Astrocyte (in vitro differentiated cells and primary cell): ENCODE results near the gene RAB30. TPM values are rescaled to one million over a fixed set of nuclear protein-coding genes. Genes with fewer than 3 reads are reported as not detected.
A peak's percentile ranks its signal among the peaks of the same experiment; 100 is the strongest.

Experiments
- DNase-seq: peaks from one replicate; pipeline ENCODE4 v3.0.0-alpha.2; 2010; ENCODE audit warnings: low read depth
- FAIRE-seq: peaks from 2 replicates; lab custom pipeline; 2011; peaks lifted over from hg19 to GRCh38; lab: Jason Lieb, UNC
- H2AFZ ChIP-seq: 2 replicates; pipeline ENCODE4 v1.6.0; 2012; ENCODE audit warnings: low read depth, low read length, inconsistent platforms
- H3K27ac ChIP-seq: 2 replicates; pipeline ENCODE4 v1.5.1; 2011; ENCODE audit warnings: low read depth, low read length, inconsistent platforms
- H3K27me3 ChIP-seq: 2 replicates; pipeline ENCODE4 v1.6.0; 2011; ENCODE audit warnings: low read length, inconsistent platforms; ENCODE audit not compliant: insufficient read depth
- H3K36me3 ChIP-seq: 2 replicates; pipeline ENCODE4 v1.5.1; 2011; ENCODE audit warnings: low read length, inconsistent platforms; ENCODE audit not compliant: insufficient read depth
- H3K4me1 ChIP-seq: 2 replicates; pipeline ENCODE4 v1.5.1; 2011; ENCODE audit warnings: low read length, inconsistent platforms; ENCODE audit not compliant: insufficient read depth
- H3K4me2 ChIP-seq: 2 replicates; pipeline ENCODE4 v1.6.0; 2012; ENCODE audit warnings: low read length, inconsistent platforms
- H3K4me3 ChIP-seq: 2 replicates; pipeline ENCODE4 v1.5.1; 2011; ENCODE audit warnings: low read depth, mild to moderate bottlenecking, low read length, inconsistent platforms; ENCODE audit not compliant: insufficient read depth
- H3K79me2 ChIP-seq: 2 replicates; pipeline ENCODE4 v1.6.0; 2012; ENCODE audit warnings: mild to moderate bottlenecking, low read length, inconsistent platforms; ENCODE audit not compliant: insufficient read depth
- H3K9ac ChIP-seq: 2 replicates; pipeline ENCODE4 v1.6.0; 2012; ENCODE audit warnings: mild to moderate bottlenecking, low read length, inconsistent platforms
- H3K9me3 ChIP-seq: 2 replicates; pipeline ENCODE4 v1.5.1; 2012; ENCODE audit warnings: low read depth, mild to moderate bottlenecking, low read length, inconsistent platforms; ENCODE audit not compliant: insufficient read depth
- H4K20me1 ChIP-seq: 2 replicates; pipeline ENCODE4 v1.6.0; 2012; ENCODE audit warnings: low read length, inconsistent platforms; ENCODE audit not compliant: insufficient read depth
- H3K27ac Mint-ChIP-seq: one replicate; pipeline ENCODE4 v1.8.0; 2021; ENCODE audit warnings: mild to moderate bottlenecking, mixed read lengths; ENCODE audit not compliant: unreplicated experiment
- H3K27me3 Mint-ChIP-seq: one replicate; pipeline ENCODE4 v1.8.0; 2021; ENCODE audit warnings: low read depth, mixed read lengths; ENCODE audit not compliant: unreplicated experiment
- H3K36me3 Mint-ChIP-seq: one replicate; pipeline ENCODE4 v1.8.0; 2021; ENCODE audit warnings: low read depth, mixed read lengths; ENCODE audit not compliant: unreplicated experiment
- H3K4me1 Mint-ChIP-seq: one replicate; pipeline ENCODE4 v1.8.0; 2021; ENCODE audit warnings: low read depth, mixed read lengths; ENCODE audit not compliant: unreplicated experiment
- H3K4me3 Mint-ChIP-seq: one replicate; pipeline ENCODE4 v1.8.0; 2021; ENCODE audit warnings: mild to moderate bottlenecking, moderate library complexity, mixed read lengths; ENCODE audit not compliant: unreplicated experiment
- H3K9me3 Mint-ChIP-seq: one replicate; pipeline ENCODE4 v1.8.0; 2021; ENCODE audit warnings: mild to moderate bottlenecking, mixed read lengths; ENCODE audit not compliant: unreplicated experiment
- EZH2 ChIP-seq: IDR thresholded peaks from 2 replicates; pipeline ENCODE4 v1.6.1; 2012; ENCODE audit warnings: mild to moderate bottlenecking, low read length, inconsistent platforms; ENCODE audit not compliant: insufficient read depth
- total RNA-seq: library from RNA; stranded (reverse); gene quantifications from 2 replicates; pipeline ENCODE4 v1.2.1, GENCODE V29; 2021
- TF ChIP-seq, protein P1 (sequence below): IDR thresholded peaks from 2 replicates; pipeline ENCODE4 v1.5.1; 2011; ENCODE audit warnings: low read depth, mild to moderate bottlenecking, inconsistent platforms, low read length, moderate library complexity; ENCODE audit not compliant: insufficient read depth

Gene RAB30
- total RNA-seq, 1 donor from 2014 or later: 40.0 TPM

DNA sequence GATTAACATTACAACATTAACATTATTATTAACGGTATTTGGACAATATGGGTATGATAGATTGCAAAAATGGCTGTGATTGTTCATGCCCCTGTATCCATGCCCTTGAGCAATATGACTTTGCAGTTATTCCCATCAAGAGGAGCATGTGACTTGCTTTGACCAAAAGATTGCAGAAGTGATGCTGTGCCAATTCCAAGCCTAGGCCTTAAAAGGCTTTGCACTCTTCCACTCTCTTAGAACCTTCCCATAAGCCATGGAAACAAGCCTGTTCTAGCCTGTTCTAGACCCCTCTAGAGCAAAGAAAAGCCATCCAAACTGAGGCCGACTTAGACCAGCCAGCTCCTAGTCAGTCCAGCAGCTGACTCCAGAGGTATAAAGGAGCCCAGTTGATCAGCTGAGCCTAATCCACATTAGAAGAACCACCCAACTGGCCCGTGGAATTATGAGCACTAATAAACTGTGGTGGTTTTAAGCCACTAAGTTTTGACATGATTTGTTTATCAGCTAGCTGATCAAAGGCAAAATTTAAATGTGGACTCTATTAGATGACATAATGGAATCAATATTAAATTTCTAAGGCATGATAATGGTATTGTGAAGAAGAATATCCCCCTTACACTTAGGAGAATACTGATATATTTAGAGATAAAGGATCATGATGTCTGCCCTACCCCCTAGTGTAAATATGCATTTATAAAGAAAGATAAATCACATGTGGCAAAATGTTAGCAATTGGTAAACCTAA is 28.6 kb downstream of the RAB30 start:
- Histone ChIP-seq H2AFZ (no peak overlapping the region), H3K9ac (no peak overlapping the region), H3K27ac (no peak overlapping the region), H4K20me1 (peaks cover 10% of the 10 kb centered on the region), H3K79me2 (peaks cover 58% of the 10 kb centered on the region), H3K36me3 (no peaks in the 10 kb centered on the region), H3K4me2 (no peak overlapping the region), H3K4me1 (peaks cover 28% of the 10 kb centered on the region), H3K27me3 (no peaks in the 10 kb centered on the region), H3K4me3 (no peak overlapping the region), H3K9me3 (no peaks in the 10 kb centered on the region)
- Mint-ChIP-seq H3K27me3 (no peaks in the 10 kb centered on the region), H3K27ac (no peak overlapping the region), H3K4me1 (peaks cover 27% of the 10 kb centered on the region), H3K9me3 (no peaks in the 10 kb centered on the region), H3K36me3 (peaks cover 10% of the 10 kb centered on the region), H3K4me3 (no peak overlapping the region)
- peak; percentile 17 for DNase-seq
- TF ChIP-seq EZH2: no peak
- FAIRE-seq: no peak

DNA sequence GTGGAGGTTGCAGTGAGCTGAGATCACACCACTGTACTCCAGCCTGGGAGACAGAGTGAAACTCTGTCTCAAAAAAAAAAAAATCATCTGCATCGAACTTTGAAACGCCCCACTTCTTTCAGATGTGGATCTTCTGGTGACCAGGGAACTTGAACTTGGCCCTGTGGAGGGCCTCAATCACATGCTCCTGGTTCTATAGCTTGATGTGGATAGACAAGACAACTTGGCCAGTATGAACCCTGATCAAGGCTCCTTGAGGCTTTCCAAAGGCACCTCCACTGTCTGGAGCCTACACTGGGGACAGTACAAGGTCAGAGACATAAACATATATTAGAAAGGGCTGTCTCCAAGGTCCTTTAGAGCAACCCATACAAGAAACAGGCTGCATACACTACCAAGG is 30.6 kb downstream of the RAB30 start:
- Mint-ChIP-seq H3K4me3 (no peak overlapping the region), H3K27ac (no peak overlapping the region), H3K4me1 (peaks cover 30% of the 10 kb centered on the region), H3K9me3 (no peaks in the 10 kb centered on the region), H3K27me3 (no peaks in the 10 kb centered on the region), H3K36me3 (peaks cover 10% of the 10 kb centered on the region)
- Histone ChIP-seq H3K4me1 (peaks cover 20% of the 10 kb centered on the region), H3K27me3 (no peaks in the 10 kb centered on the region), H4K20me1 (peaks cover 9% of the 10 kb centered on the region), H3K9me3 (no peaks in the 10 kb centered on the region), H3K9ac (no peak overlapping the region), H3K4me3 (no peak overlapping the region), H3K36me3 (no peaks in the 10 kb centered on the region), H3K27ac (no peak overlapping the region), H3K79me2 (peaks cover 47% of the 10 kb centered on the region), H3K4me2 (no peak overlapping the region), H2AFZ (no peak overlapping the region)
- FAIRE-seq (no peak), DNase-seq (no peak)
- TF ChIP-seq, protein P1, sequence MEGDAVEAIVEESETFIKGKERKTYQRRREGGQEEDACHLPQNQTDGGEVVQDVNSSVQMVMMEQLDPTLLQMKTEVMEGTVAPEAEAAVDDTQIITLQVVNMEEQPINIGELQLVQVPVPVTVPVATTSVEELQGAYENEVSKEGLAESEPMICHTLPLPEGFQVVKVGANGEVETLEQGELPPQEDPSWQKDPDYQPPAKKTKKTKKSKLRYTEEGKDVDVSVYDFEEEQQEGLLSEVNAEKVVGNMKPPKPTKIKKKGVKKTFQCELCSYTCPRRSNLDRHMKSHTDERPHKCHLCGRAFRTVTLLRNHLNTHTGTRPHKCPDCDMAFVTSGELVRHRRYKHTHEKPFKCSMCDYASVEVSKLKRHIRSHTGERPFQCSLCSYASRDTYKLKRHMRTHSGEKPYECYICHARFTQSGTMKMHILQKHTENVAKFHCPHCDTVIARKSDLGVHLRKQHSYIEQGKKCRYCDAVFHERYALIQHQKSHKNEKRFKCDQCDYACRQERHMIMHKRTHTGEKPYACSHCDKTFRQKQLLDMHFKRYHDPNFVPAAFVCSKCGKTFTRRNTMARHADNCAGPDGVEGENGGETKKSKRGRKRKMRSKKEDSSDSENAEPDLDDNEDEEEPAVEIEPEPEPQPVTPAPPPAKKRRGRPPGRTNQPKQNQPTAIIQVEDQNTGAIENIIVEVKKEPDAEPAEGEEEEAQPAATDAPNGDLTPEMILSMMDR: no peak
- TF ChIP-seq EZH2: no peak

- H3K9me3 ChIP-seq: no peaks in the 10 kb centered on the region
- H3K79me2 ChIP-seq: peaks cover 54% of the 10 kb centered on the region
- H3K36me3 ChIP-seq: no peaks in the 10 kb centered on the region
- Mint-ChIP-seq H3K9me3 (no peaks in the 10 kb centered on the region), H3K36me3 (peaks cover 10% of the 10 kb centered on the region), H3K27ac (peak overlapping the region; percentile 81), H3K4me1 (peaks cover 29% of the 10 kb centered on the region), H3K27me3 (no peaks in the 10 kb centered on the region), H3K4me3 (no peak overlapping the region)
- peak overlapping the region; percentile 12 for H3K9ac ChIP-seq
- peaks cover 17% of the 10 kb centered on the region for H4K20me1 ChIP-seq
- H3K27me3 ChIP-seq: no peaks in the 10 kb centered on the region
- FAIRE-seq: no peak
- H3K27ac ChIP-seq: no peak overlapping the region
- no peak for TF ChIP-seq EZH2
- TF ChIP-seq, protein P1: no peak
- no peak overlapping the region for H3K4me3 ChIP-seq
- H3K4me2 ChIP-seq: no peak overlapping the region
- no peak for DNase-seq
- H2AFZ ChIP-seq: no peak overlapping the region
- peaks cover 18% of the 10 kb centered on the region for H3K4me1 ChIP-seq
Measured at GRCh38 chr11:83039566-83039965, 32.1 kb downstream of the RAB30 start.
